Peyer's patch (tissue), 4 donors: ENCODE results near the gene PHAX.

Experiments
- CTCF ChIP-seq, 6 experiments: fragments of 450-650 bp in 4 of 6; fragments of 200-600 bp in 2 of 6; sonication (generic) in 1 of 6; IDR thresholded peaks; one replicate each; pipeline ENCODE4 v1.5.1; 2017 to 2019; ENCODE audit warnings: antibody characterized with exemption in 6 of 6, mild to moderate bottlenecking in 3 of 6, moderate library complexity in 1 of 6
- POLR2A ChIP-seq, 2 donors: fragments of 450-650 bp; IDR thresholded peaks; one replicate each; pipeline ENCODE4 v1.5.1; 2017; ENCODE audit warnings: antibody characterized with exemption in 2 of 2, mild to moderate bottlenecking in 2 of 2, moderate library complexity in 2 of 2

DNA sequence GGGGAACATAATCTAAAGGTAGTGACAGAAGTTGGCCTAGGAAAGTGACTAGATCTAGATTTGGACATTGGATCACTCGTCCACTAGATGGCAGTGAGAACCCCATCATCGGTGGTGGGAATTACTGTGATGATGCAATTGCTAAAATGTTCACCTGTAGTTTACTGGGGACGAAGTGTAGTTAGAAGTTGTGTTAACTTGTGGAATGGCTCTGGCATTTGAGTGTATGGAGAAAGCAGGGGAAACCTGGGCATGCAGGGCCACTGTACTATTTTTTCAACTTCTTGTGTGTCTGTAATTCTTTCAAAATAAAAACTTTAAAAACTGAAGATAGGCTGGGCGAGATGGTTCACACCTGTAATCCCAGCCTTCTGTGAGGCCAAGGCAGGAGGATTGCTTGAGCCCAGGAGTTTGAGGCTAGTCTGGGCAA, 75.5 kb downstream of the PHAX start:
- TF ChIP-seq CTCF (IDR thresholded peaks at IDR 0.05) (peak; percentile 61 to 94 (median 84)), POLR2A (IDR thresholded peaks at IDR 0.05) (no peak)
